ENCODE results near the gene CCR5AS.

- TF ChIP-seq EZH2 (IDR thresholded peaks at IDR 0.05; ENCODE audit: borderline replicate concordance, low read depth, low read length, severe bottlenecking) (no peak), CTCF (IDR thresholded peaks at IDR 0.05; ENCODE audit: borderline replicate concordance, extremely low read depth, low read length, poor library complexity, severe bottlenecking) (no peak)
These were observed 15.8 kb upstream of the CCR5AS start for GRCh38 chr3:46422617-46423016.
